Ramos (cell line): ENCODE data around the gene EAF1.
"Not testable (repeated sequence)": the region's sequence is repeated elsewhere in the genome, so short reads cannot be mapped to it uniquely, and the experiment has no call there.

ENCODE experiments used
- in situ Hi-C: fragments of 300-500 bp; cut with MboI; formaldehyde crosslinking; loops from one replicate; pipeline ENCODE4 v1.14.3; 2022; ENCODE audit warnings: low sequenced_read_pairs; ENCODE audit not compliant: unreplicated experiment

The EAF1 gene

GRCh38 chr3:15403965-15404364 is 23.4 kb upstream of the EAF1 start:
- in situ Hi-C loops, result loop anchor here (10.0 kb wide), 1 partner anchor 199 kb away; the partner anchor contains the start of gene CAPN7

GRCh38 chr3:15404767-15405166 is 22.6 kb upstream of the EAF1 start:
- in situ Hi-C loops, result loop anchor here (10.0 kb wide), 1 partner anchor 200 kb away; the partner anchor contains the start of gene CAPN7

- in situ Hi-C loops, result loop anchor here (10.0 kb wide), 1 partner anchor 201 kb away; the partner anchor contains the start of gene CAPN7
These were observed 21.8 kb upstream of the EAF1 start for GRCh38 chr3:15405448-15406050.

GRCh38 chr3:15409239-15409638 is 18.2 kb upstream of the EAF1 start:
- in situ Hi-C loops, result loop anchor here (10.0 kb wide), 1 partner anchor 204 kb away; the partner anchor contains the start of gene CAPN7

GRCh38 chr3:15409774-15410173 is 17.6 kb upstream of the EAF1 start:
- in situ Hi-C loops, result loop anchor here (10.0 kb wide), 1 partner anchor 205 kb away; the partner anchor contains the start of gene CAPN7

GRCh38 chr3:15410966-15411365 is 16.4 kb upstream of the EAF1 start:
- in situ Hi-C loops, result not testable (repeated sequence)

- in situ Hi-C loops, result no loop called here
These were observed 6.5 kb upstream of the EAF1 start for GRCh38 chr3:15420871-15421270.

GRCh38 chr3:15426579-15427118 is 749 bp upstream of the EAF1 start:
- in situ Hi-C loops, result no loop called here

GRCh38 chr3:15427981-15428380 is 583 bp downstream of the EAF1 start:
- in situ Hi-C loops, result no loop called here

GRCh38 chr3:15428539-15428938 is 1.1 kb downstream of the EAF1 start:
- in situ Hi-C loops, result no loop called here

- in situ Hi-C loops, result no loop called here
These were observed 1.7 kb downstream of the EAF1 start for GRCh38 chr3:15429080-15429479.

GRCh38 chr3:15430624-15431023 is 3.2 kb downstream of the EAF1 start:
- in situ Hi-C loops, result no loop called here

GRCh38 chr3:15431256-15431837 is 3.9 kb downstream of the EAF1 start:
- in situ Hi-C loops, result no loop called here

GRCh38 chr3:15433531-15433930 is 6.1 kb downstream of the EAF1 start:
- in situ Hi-C loops, result no loop called here

- in situ Hi-C loops, result no loop called here
These were observed 7.4 kb downstream of the EAF1 start for GRCh38 chr3:15434756-15435155.

- in situ Hi-C loops, result no loop called here
These were observed 8.8 kb downstream of the EAF1 start for GRCh38 chr3:15436246-15436645.

- in situ Hi-C loops, result no loop called here
These were observed 11.6 kb downstream of the EAF1 start for GRCh38 chr3:15438983-15439382.

GRCh38 chr3:15439476-15439875 is 12.1 kb downstream of the EAF1 start:
- in situ Hi-C loops, result no loop called here

- in situ Hi-C loops, result no loop called here
These were observed 13.5 kb downstream of the EAF1 start for GRCh38 chr3:15440891-15441290.

- in situ Hi-C loops, result no loop called here
These were observed 16.6 kb downstream of the EAF1 start for GRCh38 chr3:15443826-15444524.
